ENCODE data around the gene CNPY1.

DNA sequence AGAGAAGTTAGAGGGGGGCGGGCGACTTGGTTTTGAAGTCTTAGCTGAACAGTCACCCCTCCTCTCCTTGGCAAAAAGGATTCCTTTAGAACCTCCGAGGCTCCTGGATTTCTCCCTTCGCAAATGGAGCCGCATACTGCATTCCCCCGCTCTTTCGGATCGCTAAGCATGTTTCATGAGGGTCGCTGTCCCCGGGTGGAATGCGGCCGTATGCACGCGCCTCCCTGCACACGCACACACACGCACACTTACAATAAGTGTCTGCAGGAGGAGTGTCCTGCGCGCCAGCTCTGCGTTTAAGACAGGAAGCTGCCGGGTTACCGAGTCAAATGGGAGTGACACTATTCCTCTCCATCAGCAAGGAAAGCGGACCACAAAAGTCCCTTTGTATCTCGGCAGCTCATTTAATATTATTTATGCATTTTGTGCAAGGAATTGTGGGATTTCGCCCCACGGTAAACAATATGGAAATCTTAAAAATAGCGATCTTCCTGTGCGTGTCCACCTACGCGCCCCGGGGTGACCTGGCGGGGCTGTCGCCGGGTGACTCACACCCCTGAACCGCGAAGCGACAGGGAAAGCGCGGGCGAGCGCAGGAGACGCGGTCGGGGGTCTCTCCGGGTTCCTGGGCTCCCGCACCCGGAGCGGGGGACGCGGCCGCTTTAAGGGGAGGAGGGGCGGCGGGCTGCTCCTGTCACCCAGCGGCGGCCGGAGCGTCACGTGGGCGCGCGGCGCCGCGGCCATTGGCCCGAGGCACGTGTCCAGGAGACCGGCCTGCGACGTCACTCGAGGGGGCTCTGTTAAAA is 89.4 kb downstream of the CNPY1 start:
- TF ChIP-seq CTCF (IDR thresholded peaks at IDR 0.05; ENCODE audit: insufficient read depth, low read length) (no peak), POLR2AphosphoS5 (IDR thresholded peaks at IDR 0.05; ENCODE audit: low read depth) (no peak), GABPA (IDR thresholded peaks at IDR 0.05; ENCODE audit: low read depth) (no peak), SPI1 (IDR thresholded peaks at IDR 0.05; ENCODE audit: borderline replicate concordance, low read depth) (no peak)
- TF ChIP-seq, protein P1, sequence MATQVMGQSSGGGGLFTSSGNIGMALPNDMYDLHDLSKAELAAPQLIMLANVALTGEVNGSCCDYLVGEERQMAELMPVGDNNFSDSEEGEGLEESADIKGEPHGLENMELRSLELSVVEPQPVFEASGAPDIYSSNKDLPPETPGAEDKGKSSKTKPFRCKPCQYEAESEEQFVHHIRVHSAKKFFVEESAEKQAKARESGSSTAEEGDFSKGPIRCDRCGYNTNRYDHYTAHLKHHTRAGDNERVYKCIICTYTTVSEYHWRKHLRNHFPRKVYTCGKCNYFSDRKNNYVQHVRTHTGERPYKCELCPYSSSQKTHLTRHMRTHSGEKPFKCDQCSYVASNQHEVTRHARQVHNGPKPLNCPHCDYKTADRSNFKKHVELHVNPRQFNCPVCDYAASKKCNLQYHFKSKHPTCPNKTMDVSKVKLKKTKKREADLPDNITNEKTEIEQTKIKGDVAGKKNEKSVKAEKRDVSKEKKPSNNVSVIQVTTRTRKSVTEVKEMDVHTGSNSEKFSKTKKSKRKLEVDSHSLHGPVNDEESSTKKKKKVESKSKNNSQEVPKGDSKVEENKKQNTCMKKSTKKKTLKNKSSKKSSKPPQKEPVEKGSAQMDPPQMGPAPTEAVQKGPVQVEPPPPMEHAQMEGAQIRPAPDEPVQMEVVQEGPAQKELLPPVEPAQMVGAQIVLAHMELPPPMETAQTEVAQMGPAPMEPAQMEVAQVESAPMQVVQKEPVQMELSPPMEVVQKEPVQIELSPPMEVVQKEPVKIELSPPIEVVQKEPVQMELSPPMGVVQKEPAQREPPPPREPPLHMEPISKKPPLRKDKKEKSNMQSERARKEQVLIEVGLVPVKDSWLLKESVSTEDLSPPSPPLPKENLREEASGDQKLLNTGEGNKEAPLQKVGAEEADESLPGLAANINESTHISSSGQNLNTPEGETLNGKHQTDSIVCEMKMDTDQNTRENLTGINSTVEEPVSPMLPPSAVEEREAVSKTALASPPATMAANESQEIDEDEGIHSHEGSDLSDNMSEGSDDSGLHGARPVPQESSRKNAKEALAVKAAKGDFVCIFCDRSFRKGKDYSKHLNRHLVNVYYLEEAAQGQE (IDR thresholded peaks at IDR 0.05; ENCODE audit: insufficient replicate concordance, low read depth), result no peak
